Measurements from ENCODE around the gene UBE2M.
"Not testable (repeated sequence)": the region's sequence is repeated elsewhere in the genome, so short reads cannot be mapped to it uniquely, and the experiment has no call there.

UBE2M gene

GRCh38 chr19:58555369-58555885, 3.0 kb downstream of the UBE2M start:
- no peak for DNase-seq

- DNase-seq: peak; percentile 98
Measured at GRCh38 chr19:58554494-58555368, 3.7 kb downstream of the UBE2M start, which contains the start of gene CHMP2A. CHMP2A (minus strand) TSS chr19:58555105; CDS start chr19:58554212, 893 bp downstream.

GRCh38 chr19:58553799-58554493, 4.5 kb downstream of the UBE2M start:
- peak; percentile 33 for DNase-seq

GRCh38 chr19:58552655-58553054, 5.8 kb downstream of the UBE2M start:
- no peak for DNase-seq

GRCh38 chr19:58551577-58552471, 6.6 kb downstream of the UBE2M start:
- no peak for DNase-seq

- DNase-seq: no peak
Measured at GRCh38 chr19:58551123-58551497, 7.3 kb downstream of the UBE2M start.

GRCh38 chr19:58550362-58551122, 7.9 kb downstream of the UBE2M start:
- DNase-seq: no peak

- no peak for DNase-seq
Measured at GRCh38 chr19:58549664-58550361, 8.6 kb downstream of the UBE2M start.

- DNase-seq: no peak
Measured at GRCh38 chr19:58548859-58549663, 9.3 kb downstream of the UBE2M start.

GRCh38 chr19:58547323-58548312, 10.8 kb downstream of the UBE2M start:
- DNase-seq: no peak

GRCh38 chr19:58546019-58546530, 12.3 kb downstream of the UBE2M start:
- no peak for DNase-seq

- DNase-seq: no peak
Measured at GRCh38 chr19:58545286-58546018, 13.0 kb downstream of the UBE2M start.

GRCh38 chr19:58544591-58545285, 13.7 kb downstream of the UBE2M start:
- no peak for DNase-seq

- peak; percentile 100 for DNase-seq
Measured at GRCh38 chr19:58543826-58544590, 14.4 kb downstream of the UBE2M start, which contains the start of gene TRIM28. TRIM28 (plus strand) TSS chr19:58544064; CDS start chr19:58544758, 694 bp downstream.

- DNase-seq: not testable (repeated sequence)
Measured at GRCh38 chr19:58542641-58543372, 15.6 kb downstream of the UBE2M start.

GRCh38 chr19:58539169-58539559, 19.2 kb downstream of the UBE2M start:
- not testable (repeated sequence) for DNase-seq

Measured in right hindlimb (tissue), 1 donor.